Dedifferentiated amniotic fluid mesenchymal stem cell (primary cell): ENCODE results near the gene C16orf87.

Experiments
- DNase-seq: peaks from one replicate; pipeline ENCODE4 v3.0.0-alpha.2; 2016; ENCODE audit errors: extremely low spot score

The C16orf87 gene

GRCh38 chr16:46843898-46844642 lies 13.1 kb upstream of the C16orf87 start:
- no peak for DNase-seq

GRCh38 chr16:46842192-46842895 lies 11.4 kb upstream of the C16orf87 start:
- DNase-seq, result no peak

- no peak for DNase-seq
These were observed 9.0 kb upstream of the C16orf87 start for GRCh38 chr16:46839986-46840443.

- DNase-seq, result no peak
These were observed 5.9 kb upstream of the C16orf87 start for GRCh38 chr16:46836534-46837530.

GRCh38 chr16:46833460-46833800 lies 2.5 kb upstream of the C16orf87 start:
- DNase-seq, result no peak

- no peak for DNase-seq
These were observed 1.9 kb upstream of the C16orf87 start for GRCh38 chr16:46832757-46833459.

DNA sequence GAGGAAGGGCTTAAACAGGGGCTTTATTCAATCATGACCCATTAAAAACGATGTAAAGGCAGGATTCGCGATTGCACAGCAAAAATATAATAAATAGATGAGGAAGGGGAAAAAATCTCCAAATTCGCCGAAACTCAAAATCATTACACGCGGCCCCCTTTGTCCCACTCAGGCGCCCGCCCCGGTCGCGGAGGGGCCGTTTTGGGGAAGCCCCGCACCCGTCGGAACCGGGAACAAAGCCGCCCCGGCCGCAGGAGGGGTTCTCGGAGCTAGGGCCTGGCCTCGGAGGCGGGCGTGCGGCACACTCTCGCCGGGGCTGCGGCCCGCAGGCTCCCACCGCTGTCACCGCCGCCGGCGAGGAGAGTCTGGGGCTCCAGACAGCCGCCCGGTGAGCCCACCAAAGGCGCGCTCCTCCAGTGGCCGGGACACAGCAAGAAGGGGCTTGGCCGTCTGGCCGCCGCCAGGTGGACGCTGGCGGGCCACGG lies 521 bp downstream of the C16orf87 start:
- DNase-seq, result no peak

DNA sequence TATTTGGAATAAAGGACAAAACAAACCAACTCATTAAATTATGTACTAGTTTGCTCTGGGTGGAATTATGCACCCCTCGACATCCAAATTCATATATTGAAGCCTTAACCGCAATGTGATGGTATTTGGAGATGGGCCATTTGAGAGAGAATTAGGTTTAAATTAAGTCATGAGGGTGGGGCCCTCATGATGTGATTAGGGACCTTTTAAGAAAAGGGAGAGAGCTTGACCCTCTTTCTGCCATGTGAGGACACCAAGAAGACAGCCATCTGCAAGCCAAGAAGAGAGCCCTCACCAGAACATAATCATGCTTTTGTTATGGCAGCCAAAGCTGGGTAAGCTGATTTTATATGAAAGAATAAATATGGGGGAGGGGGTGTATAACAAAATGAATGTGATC lies 2.0 kb downstream of the C16orf87 start:
- no peak for DNase-seq

GRCh38 chr16:46828292-46828691 lies 2.7 kb downstream of the C16orf87 start:
- DNase-seq, result no peak

DNA sequence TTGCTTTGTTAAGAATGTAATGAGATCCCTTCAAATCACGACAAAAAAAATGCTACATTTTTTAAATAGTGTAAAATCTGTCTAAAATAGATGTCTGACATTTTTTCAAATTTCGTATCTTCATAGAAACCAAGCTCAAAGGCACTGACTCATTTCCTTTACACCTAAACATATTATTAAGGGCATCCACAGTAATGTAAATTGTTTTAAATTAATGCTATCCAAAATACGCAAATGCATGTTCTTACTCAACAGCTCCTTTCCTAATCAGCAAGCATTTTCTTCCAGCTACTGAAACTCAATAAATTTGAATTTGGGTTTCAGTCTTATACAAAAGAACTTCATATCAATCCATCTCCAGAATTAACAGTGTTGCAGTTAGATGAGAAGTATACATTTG lies 4.3 kb downstream of the C16orf87 start:
- no peak for DNase-seq

GRCh38 chr16:46822270-46822669 lies 8.7 kb downstream of the C16orf87 start:
- peak; percentile 25 for DNase-seq

DNA sequence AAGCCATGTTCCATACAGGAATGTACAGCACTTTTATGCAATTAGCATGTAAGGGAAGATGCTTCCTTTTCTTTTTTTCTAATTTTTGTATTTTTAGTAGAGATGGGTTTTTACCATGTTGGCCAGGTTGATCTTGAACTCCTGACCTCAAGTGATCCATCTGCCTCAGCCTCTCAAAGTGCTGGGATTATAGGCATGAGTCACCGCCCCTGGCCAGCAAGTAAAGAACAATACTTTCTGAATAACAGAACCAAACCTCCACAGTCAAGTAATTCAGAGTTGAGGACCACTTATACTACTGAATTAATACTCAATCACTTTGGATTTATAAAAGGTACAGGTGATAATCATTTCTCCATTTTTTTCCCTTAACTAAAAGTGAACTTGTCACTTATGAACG lies 13.0 kb downstream of the C16orf87 start:
- DNase-seq, result no peak

- no peak for DNase-seq
These were observed 16.2 kb downstream of the C16orf87 start for GRCh38 chr16:46814790-46815189.

DNA sequence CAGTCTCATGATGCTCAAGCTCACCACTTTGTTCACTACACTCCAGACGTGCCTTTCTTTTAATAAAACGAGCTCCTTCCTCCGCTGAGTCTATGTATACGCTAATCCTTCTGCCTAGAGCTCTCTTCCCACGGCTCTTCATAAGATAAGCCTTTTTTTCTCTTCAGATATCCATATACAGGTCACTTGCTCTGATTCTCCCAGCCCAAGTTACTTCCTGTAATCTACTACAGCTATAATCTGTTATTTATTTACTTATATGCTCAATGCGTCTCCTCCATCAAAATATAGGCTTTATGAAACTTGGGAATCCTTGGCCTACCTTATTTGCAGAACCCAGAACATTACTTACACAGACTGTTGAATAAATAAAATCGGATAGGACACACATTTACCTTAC lies 17.4 kb downstream of the C16orf87 start:
- DNase-seq, result no peak

GRCh38 chr16:46812781-46813540 lies 18.0 kb downstream of the C16orf87 start:
- no peak for DNase-seq

DNA sequence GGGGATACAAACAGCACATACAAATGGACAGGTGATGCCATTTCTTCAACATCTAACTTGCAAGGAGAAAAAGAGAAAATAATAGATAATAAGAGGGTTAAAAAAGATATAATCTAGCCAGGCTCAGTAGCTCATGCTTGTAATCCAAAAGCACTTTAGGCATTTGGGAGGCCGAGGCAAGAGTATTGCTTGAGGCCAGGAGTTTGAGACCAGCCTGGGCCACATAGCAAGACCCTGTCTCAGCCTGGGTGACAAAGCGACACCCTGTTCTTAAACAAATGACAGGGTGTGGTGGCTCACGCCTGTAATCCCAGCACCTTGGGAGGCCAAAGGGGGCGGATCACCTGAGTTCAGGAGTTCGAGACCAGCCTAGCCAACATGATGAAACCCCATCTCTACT lies 19.3 kb downstream of the C16orf87 start:
- DNase-seq, result no peak

DNA sequence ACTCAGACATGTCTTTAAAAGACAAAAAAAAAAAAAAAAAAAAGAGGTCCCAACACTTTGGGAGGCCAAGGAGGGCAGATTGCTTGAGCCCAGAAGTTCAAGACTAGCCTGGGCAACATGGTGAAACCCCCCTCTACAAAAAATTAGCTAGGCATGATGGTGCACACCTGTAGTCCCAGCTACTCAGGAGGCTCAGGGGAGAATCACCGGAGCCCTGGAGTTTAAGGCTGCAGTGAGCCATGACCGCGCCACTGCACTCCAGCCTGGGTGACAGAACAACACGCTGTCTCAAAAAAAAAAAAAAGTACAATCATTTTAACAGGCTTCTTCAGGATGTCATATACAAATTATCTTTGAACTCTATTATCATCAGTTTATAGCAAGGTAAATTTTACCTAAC lies 22.0 kb downstream of the C16orf87 start:
- no peak for DNase-seq

DNA sequence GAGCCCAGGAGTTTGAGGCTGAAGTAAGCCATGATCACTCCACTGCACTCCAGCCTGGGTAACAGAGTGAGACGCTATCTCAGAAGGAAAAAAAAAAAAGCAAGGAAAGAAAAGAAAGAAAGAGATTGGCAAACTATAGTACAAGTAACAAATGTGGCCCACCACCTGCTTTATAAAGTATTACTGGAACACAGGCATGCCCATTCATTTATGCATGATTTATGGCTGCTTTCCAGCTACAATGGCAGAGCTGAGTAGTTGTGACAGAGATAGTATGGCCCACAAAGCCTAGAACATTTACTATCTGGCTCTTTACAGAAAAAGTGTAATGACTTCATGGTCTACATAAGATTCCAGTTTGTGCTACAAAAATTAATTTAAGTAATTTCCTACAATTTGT lies 23.6 kb downstream of the C16orf87 start:
- no peak for DNase-seq

- no peak for DNase-seq
These were observed 27.6 kb downstream of the C16orf87 start for GRCh38 chr16:46803373-46803772.

DNA sequence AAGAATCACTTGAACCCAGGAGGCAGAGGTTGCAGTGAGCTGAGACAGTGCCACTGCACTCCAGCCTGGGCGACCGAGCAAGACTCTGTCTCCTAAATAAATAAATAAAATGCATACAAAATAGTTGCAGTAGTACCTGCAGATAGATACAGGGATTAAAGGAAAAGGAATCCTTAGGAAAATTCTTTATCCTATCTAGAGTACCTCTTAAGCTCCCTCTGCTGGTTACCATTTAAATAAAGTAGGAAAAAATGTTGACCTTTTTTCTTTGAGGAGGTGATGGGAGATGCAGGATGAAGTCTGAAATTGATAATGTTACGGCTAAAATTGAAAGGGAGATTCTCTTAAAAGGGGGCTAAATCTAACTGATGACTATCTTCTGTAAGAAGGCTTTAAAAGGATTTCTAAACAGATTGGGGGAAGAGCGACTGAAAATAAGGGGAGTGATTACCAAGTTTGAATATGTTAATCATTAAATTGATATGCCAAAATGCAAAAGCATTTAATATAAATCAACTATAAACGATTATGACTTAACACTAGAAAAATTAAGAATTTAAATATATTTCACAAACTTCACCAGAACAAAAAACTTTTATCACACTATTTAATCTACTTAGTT lies 29.4 kb downstream of the C16orf87 start:
- DNase-seq, result peak; percentile 56
